H1 (cell line): ENCODE measurements around the gene BTBD18. TPM values are rescaled to one million over a fixed set of nuclear protein-coding genes. Genes with fewer than 3 reads are reported as not detected.
A peak's percentile ranks its signal among the peaks of the same experiment; 100 is the strongest.

Source experiments
- CTCF ChIA-PET: fragments of 300-600 bp; sonication (Branson Sonifier 250); formaldehyde crosslinking; loops from one replicate; lab custom pipeline; 2021; ENCODE audit not compliant: partially characterized antibody; lab: Charles Lee
- POLR2A ChIA-PET: fragments of 300-600 bp; sonication (Branson Sonifier 250); formaldehyde crosslinking; loops from one replicate; lab custom pipeline; 2021; ENCODE audit warnings: inconsistent platforms; ENCODE audit not compliant: partially characterized antibody; lab: Charles Lee
- DNase-seq, 2 experiments: peaks; one replicate each; pipeline versions ENCODE4 v3.0.0 to v3.0.0-alpha.2; 2010 to 2022; ENCODE audit warnings: low spot score in 2 of 2, low read depth in 1 of 2, mixed read lengths in 1 of 2
- FAIRE-seq: peaks from 2 replicates; lab custom pipeline; 2011; peaks lifted over from hg19 to GRCh38; lab: Jason Lieb, UNC
- H2AFZ ChIP-seq: 2 replicates; pipeline ENCODE4 v1.8.1; 2012; ENCODE audit warnings: low read length, inconsistent platforms
- H2AK5ac ChIP-seq: 2 replicates; pipeline ENCODE4 v1.6.1; 2013; ENCODE audit warnings: low read depth, low read length
- H2BK120ac ChIP-seq: replicated peaks from 2 replicates; pipeline ENCODE3; 2013; ENCODE audit warnings: low read depth, low read length, inconsistent platforms
- H2BK12ac ChIP-seq: 2 replicates; pipeline ENCODE4 v1.6.1; 2013; ENCODE audit warnings: low read depth, low read length
- H2BK15ac ChIP-seq: 2 replicates; pipeline ENCODE4 v1.6.1; 2013; ENCODE audit warnings: low read length
- H2BK20ac ChIP-seq: 2 replicates; pipeline ENCODE4 v1.6.1; 2013; ENCODE audit warnings: low read length
- H2BK5ac ChIP-seq: 2 replicates; pipeline ENCODE4 v1.6.1; 2013; ENCODE audit warnings: low read depth, low read length
- H3K14ac ChIP-seq: 2 replicates; pipeline ENCODE4 v1.6.1; 2013; ENCODE audit warnings: inconsistent platforms; ENCODE audit not compliant: insufficient read length
- H3K18ac ChIP-seq: 2 replicates; pipeline ENCODE4 v1.6.1; 2013; ENCODE audit warnings: low read length; ENCODE audit errors: extremely low read depth
- H3K23ac ChIP-seq: 2 replicates; pipeline ENCODE4 v1.6.1; 2013; ENCODE audit warnings: inconsistent platforms; ENCODE audit not compliant: insufficient read length
- H3K23me2 ChIP-seq: 2 replicates; pipeline ENCODE4 v1.6.1; 2013; ENCODE audit warnings: low read depth, low read length
- H3K27ac ChIP-seq: 2 replicates; pipeline ENCODE4 v1.6.1; 2011; ENCODE audit warnings: low read depth, low read length, inconsistent platforms
- H3K27me3 ChIP-seq, 4 experiments: replicated peaks in 1 of 4; 1 replicate in 1 of 4; 2 replicates in 3 of 4; pipeline versions ENCODE4 v1.6.1 to v1.8.1; 2011 to 2013; ENCODE audit warnings: low read length in 3 of 4, mild to moderate bottlenecking in 3 of 4, inconsistent platforms in 2 of 4, mixed read lengths in 2 of 4, moderate library complexity in 1 of 4; ENCODE audit not compliant: control insufficient read depth in 3 of 4, insufficient read depth in 3 of 4; ENCODE audit errors: extremely low read depth in 1 of 4
- H3K36me3 ChIP-seq, 4 experiments: 2 replicates each; pipeline versions ENCODE4 v1.6.1 to v1.8.1; 2011 to 2013; ENCODE audit warnings: mild to moderate bottlenecking in 4 of 4, low read length in 3 of 4, moderate library complexity in 2 of 4, control low read depth in 1 of 4, inconsistent platforms in 1 of 4; ENCODE audit not compliant: insufficient read depth in 4 of 4, control insufficient read depth in 2 of 4
- H3K4ac ChIP-seq: replicated peaks from 2 replicates; pipeline ENCODE3; 2013; ENCODE audit warnings: low read length, low read depth, mixed read lengths, inconsistent platforms; ENCODE audit not compliant: insufficient read length
- H3K4me1 ChIP-seq, 4 experiments: replicated peaks in 1 of 4; 1 replicate in 1 of 4; 2 replicates in 3 of 4; pipeline versions ENCODE4 v1.6.1 to v1.8.1; 2011 to 2013; ENCODE audit warnings: low read length in 3 of 4, inconsistent platforms in 2 of 4, mixed read lengths in 1 of 4; ENCODE audit not compliant: insufficient read depth in 4 of 4, control insufficient read depth in 3 of 4
- H3K4me2 ChIP-seq, 2 experiments: 2 replicates each; pipeline versions ENCODE4 v1.6.1 to v1.8.1; 2011 to 2013; ENCODE audit warnings: low read depth in 2 of 2, low read length in 2 of 2, control low read depth in 1 of 2, inconsistent platforms in 1 of 2, mild to moderate bottlenecking in 1 of 2; ENCODE audit not compliant: insufficient read depth in 1 of 2
- H3K4me3 ChIP-seq, 4 experiments: fragments of 200-600, 300-600 bp in 1 of 4; sonication (generic), shearing (Covaris generic), sonication (Bioruptor Twin) in 1 of 4; 2 replicates each; pipeline versions ENCODE4 v1.5.1 to v1.8.1; 2011 to 2016; ENCODE audit warnings: low read length in 4 of 4, low read depth in 3 of 4, control low read depth in 2 of 4, inconsistent platforms in 2 of 4, mild to moderate bottlenecking in 2 of 4, mixed read lengths in 1 of 4, moderate library complexity in 1 of 4; ENCODE audit not compliant: insufficient read depth in 2 of 4; ENCODE audit errors: extremely low read depth in 1 of 4
- H3K56ac ChIP-seq: replicated peaks from 2 replicates; pipeline ENCODE3; 2013; ENCODE audit warnings: low read depth, mild to moderate bottlenecking, mixed read lengths, low read length, inconsistent platforms; ENCODE audit not compliant: insufficient read length
- H3K79me1 ChIP-seq: 2 replicates; pipeline ENCODE4 v1.6.1; 2013; ENCODE audit warnings: low read depth, low read length, control low read depth
- H3K79me2 ChIP-seq, 2 experiments: 2 replicates each; pipeline versions ENCODE4 v1.6.1 to v1.8.1; 2012 to 2013; ENCODE audit warnings: low read length in 2 of 2, mild to moderate bottlenecking in 2 of 2, inconsistent platforms in 1 of 2; ENCODE audit not compliant: insufficient read depth in 2 of 2, control insufficient read depth in 1 of 2
- H3K9ac ChIP-seq, 4 experiments: replicated peaks in 1 of 4; 1 replicate in 1 of 4; 2 replicates in 3 of 4; pipeline versions ENCODE4 v1.6.1 to v1.8.1; 2011 to 2013; ENCODE audit warnings: low read depth in 3 of 4, low read length in 3 of 4, control low read depth in 2 of 4, mild to moderate bottlenecking in 2 of 4, moderate library complexity in 2 of 4, inconsistent platforms in 1 of 4; ENCODE audit errors: extremely low read depth in 1 of 4
- H3K9me3 ChIP-seq, 2 experiments: 2 replicates each; pipeline versions ENCODE4 v1.6.1 to v1.8.1; 2012 to 2013; ENCODE audit warnings: mild to moderate bottlenecking in 2 of 2, moderate library complexity in 2 of 2, control low read depth in 1 of 2, inconsistent platforms in 1 of 2, low read depth in 1 of 2, low read length in 1 of 2, mixed read lengths in 1 of 2; ENCODE audit not compliant: insufficient read depth in 2 of 2
- H4K20me1 ChIP-seq, 2 experiments: replicated peaks in 1 of 2; 2 replicates each; pipeline versions ENCODE3 to v1.8.1; 2011 to 2013; ENCODE audit warnings: inconsistent platforms in 2 of 2, low read length in 2 of 2, mild to moderate bottlenecking in 1 of 2; ENCODE audit not compliant: insufficient read depth in 2 of 2, control insufficient read depth in 1 of 2
- H4K5ac ChIP-seq: 2 replicates; pipeline ENCODE4 v1.6.1; 2013; ENCODE audit warnings: low read length, low read depth, mixed read lengths, inconsistent platforms; ENCODE audit not compliant: insufficient read length
- H4K8ac ChIP-seq: 2 replicates; pipeline ENCODE4 v1.8.0; 2013; ENCODE audit warnings: mild to moderate bottlenecking, moderate library complexity, low read length, inconsistent platforms; ENCODE audit not compliant: insufficient read depth; ENCODE audit errors: extremely low read depth
- H4K91ac ChIP-seq: replicated peaks from 2 replicates; pipeline ENCODE3; 2013; ENCODE audit warnings: low read length, mixed read lengths, inconsistent platforms; ENCODE audit not compliant: insufficient read length
- ATF2 ChIP-seq: IDR thresholded peaks from 2 replicates; pipeline ENCODE4 v1.6.1; 2012; ENCODE audit warnings: low read length, inconsistent platforms
- CBX8 ChIP-seq: fragments of 300-800, 300-1000 bp; sonication (generic); IDR thresholded peaks from 2 replicates; pipeline ENCODE4 v1.7.1; 2016; ENCODE audit warnings: low read depth, low read length, borderline replicate concordance
- CHD2 ChIP-seq: IDR thresholded peaks from 2 replicates; pipeline ENCODE4 v1.6.1; 2012; ENCODE audit warnings: low read length, improper control_type of control experiment
- CREB1 ChIP-seq: IDR thresholded peaks from 2 replicates; pipeline ENCODE4 v1.6.1; 2012; ENCODE audit warnings: inconsistent platforms
- E2F6 ChIP-seq: IDR thresholded peaks from 2 replicates; pipeline ENCODE4 v1.6.1; 2012; ENCODE audit warnings: inconsistent platforms
- EGR1 ChIP-seq: IDR thresholded peaks from 2 replicates; pipeline ENCODE4 v1.6.1; 2011; ENCODE audit warnings: low read depth, low read length, borderline replicate concordance
- HDAC2 ChIP-seq, 2 experiments: fragments of 300-600 bp in 1 of 2; sonication (generic) in 1 of 2; IDR thresholded peaks; 2 replicates each; pipeline ENCODE4 v1.6.1; 2011 to 2012; ENCODE audit warnings: low read depth in 2 of 2, low read length in 2 of 2, mild to moderate bottlenecking in 2 of 2, moderate library complexity in 2 of 2, borderline replicate concordance in 1 of 2, inconsistent platforms in 1 of 2
- JUN ChIP-seq: IDR thresholded peaks from 2 replicates; pipeline ENCODE4 v1.6.1; 2011; ENCODE audit warnings: low read depth, mild to moderate bottlenecking, improper control_type of control experiment, low read length
- SIRT6 ChIP-seq: IDR thresholded peaks from one replicate; pipeline ENCODE4 v1.7.1; 2012; ENCODE audit warnings: low read length, inconsistent platforms
- SUZ12 ChIP-seq: fragments of 200-600 bp; sonication (generic); IDR thresholded peaks from 2 replicates; pipeline ENCODE4 v1.6.1; 2012; ENCODE audit warnings: mild to moderate bottlenecking, inconsistent platforms, low read length, moderate library complexity, mixed read lengths
- WGBS, 2 experiments: shearing (Covaris generic) in 1 of 2; methylation state at CpG; one replicate each; pipeline versions ENCODE4 v1.1.6 to v1.1.7; 2013 to 2015; ENCODE audit warnings: low lambda C conversion rate in 2 of 2, mixed read lengths in 2 of 2, inconsistent platforms in 1 of 2, low coverage in 1 of 2, missing lambda C conversion rate in 1 of 2; ENCODE audit not compliant: insufficient replicate concordance in 2 of 2, insufficient coverage in 1 of 2, insufficient read length in 1 of 2; ENCODE audit errors: extremely low coverage in 1 of 2, missing lambda C conversion rate in 1 of 2; 5-methylcytosine and 5-hydroxymethylcytosine counted together
- polyA plus RNA-seq, 7 experiments: library from polyadenylated mRNA; depleted of rRNA in 3 of 7; stranded (reverse) in 5 of 7; unstranded in 2 of 7; fragments of >200 nt in 5 of 7; fragments of 200-250 nt in 2 of 7; gene quantifications; 1 replicate in 5 of 7; 2 replicates in 1 of 7; 4 replicates in 1 of 7; pipeline versions ENCODE4 v1.2.1 to v1.2.3, GENCODE V29; 2011 to 2013; ENCODE audit warnings: missing spikeins in 2 of 7, mixed read lengths in 2 of 7
- total RNA-seq: library from RNA; stranded (reverse); fragmentation: NEBNext Ultra II Directional; extraction: Animal tissue kit (Norgen Biotek cat#: 25700); gene quantifications from 2 replicates; pipeline ENCODE4 v1.2.1, GENCODE V29; 2021

The BTBD18 gene
- total and polyA plus RNA-seq, 2 of the 8 experiments (the other 6 are each of a cell fraction or from before 2014, with no cell fraction given): 0.03 TPM; not detected in 1

GRCh38 chr11:57781529-57781943 lies 29.9 kb upstream of the BTBD18 start:
- peak overlapping the region; percentile 25 for H4K91ac ChIP-seq
- peak overlapping the region; percentile 91 for H3K27ac ChIP-seq
- no peaks in the 10 kb centered on the region for H3K9me3 ChIP-seq
- peak overlapping the region; percentile 57 to 65 for H3K4me2 ChIP-seq
- H3K4me3 ChIP-seq: peak overlapping the region in 3 of 4 experiments; percentile 2 to 38 (median 17); a peak in 3 of 8 replicates
- 13% methylated on average over 3 of the region's 3 CpGs; no CpG with 5 or more reads in 1 of the 2 experiments for WGBS, 2 experiments
- H3K14ac ChIP-seq: no peak overlapping the region
- peak overlapping the region; percentile 49; the same call in 1 of the 2 replicates for H3K18ac ChIP-seq
- no peaks in the 10 kb centered on the region for H3K36me3 ChIP-seq
- no peak overlapping the region for H3K4ac ChIP-seq
- no peaks in the 10 kb centered on the region; the same call in none of the 2 replicates for H3K79me1 ChIP-seq
- no peak overlapping the region; the same call in 1 of the 2 replicates for H2AK5ac ChIP-seq
- H3K79me2 ChIP-seq: peaks cover 10 to 92% of the 10 kb centered on the region in 2 experiments; a peak in 3 of 4 replicates
- POLR2A ChIA-PET: interaction anchor here (0.9 to 14.4 kb wide), 16 partner anchors 10 to 142 kb away, joined by 3 to 329 read pairs (median 6); partner anchors contain the start of genes BTBD18, CTNND1, MED19 and SELENOH
- H4K5ac ChIP-seq: peak overlapping the region; percentile 26
- H2BK20ac ChIP-seq: no peak overlapping the region
- peak overlapping the region; percentile 82 for H2BK5ac ChIP-seq
- DNase-seq: peak in 1 of 2 experiments; percentile 68
- no peak overlapping the region for H2BK15ac ChIP-seq
- peaks cover 3% of the 10 kb centered on the region in 2 experiments for H4K20me1 ChIP-seq
- peak overlapping the region; percentile 45; the same call in 1 of the 2 replicates for H2BK12ac ChIP-seq
- peak overlapping the region in 3 of 4 experiments; percentile 30 to 69 (median 37); a peak in 5 of 7 replicates for H3K9ac ChIP-seq
- CTCF ChIA-PET: interaction anchor here (0.5 to 9.6 kb wide), 6 partner anchors 13 to 1369 kb away, joined by 4 to 86 read pairs (median 6); partner anchors contain the start of gene CTNND1
- no peaks in the 10 kb centered on the region for H3K23me2 ChIP-seq
- no peak overlapping the region for H2BK120ac ChIP-seq
- no peak overlapping the region for H4K8ac ChIP-seq
- no peaks in the 10 kb centered on the region for H3K27me3 ChIP-seq
- H3K4me1 ChIP-seq: peaks cover 13 to 31% (median 24%) of the 10 kb centered on the region in 4 experiments
- H3K23ac ChIP-seq: no peak overlapping the region
- no peak overlapping the region for H3K56ac ChIP-seq
- peak; percentile 62 for FAIRE-seq
- no peak overlapping the region for H2AFZ ChIP-seq
- TF ChIP-seq E2F6 (0 out of 2 replicates have a peak, but pooled peaks have one; percentile 26), CBX8 (no peak), ATF2 (peak; percentile 62), SUZ12 (no peak), CHD2 (peak; percentile 58; the same call in 1 of the 2 replicates), JUN (no peak), HDAC2 (IDR thresholded peaks at IDR 0.05; ENCODE audit: borderline replicate concordance in 1 of 2, low read depth in 2 of 2, low read length in 2 of 2) (no peak), EGR1 (no peak), CREB1 (peak; percentile 82), SIRT6 (no peak)
